GM12801 (cell line): Measurements from ENCODE around the gene CIAO1.

ENCODE experiments used
- TF ChIP-seq, protein P1 (sequence below): IDR thresholded peaks from one replicate; pipeline ENCODE4 v1.5.1; 2011; ENCODE audit warnings: control low read depth; ENCODE audit not compliant: insufficient read length; ENCODE audit errors: extremely low read depth

CIAO1 gene

DNA sequence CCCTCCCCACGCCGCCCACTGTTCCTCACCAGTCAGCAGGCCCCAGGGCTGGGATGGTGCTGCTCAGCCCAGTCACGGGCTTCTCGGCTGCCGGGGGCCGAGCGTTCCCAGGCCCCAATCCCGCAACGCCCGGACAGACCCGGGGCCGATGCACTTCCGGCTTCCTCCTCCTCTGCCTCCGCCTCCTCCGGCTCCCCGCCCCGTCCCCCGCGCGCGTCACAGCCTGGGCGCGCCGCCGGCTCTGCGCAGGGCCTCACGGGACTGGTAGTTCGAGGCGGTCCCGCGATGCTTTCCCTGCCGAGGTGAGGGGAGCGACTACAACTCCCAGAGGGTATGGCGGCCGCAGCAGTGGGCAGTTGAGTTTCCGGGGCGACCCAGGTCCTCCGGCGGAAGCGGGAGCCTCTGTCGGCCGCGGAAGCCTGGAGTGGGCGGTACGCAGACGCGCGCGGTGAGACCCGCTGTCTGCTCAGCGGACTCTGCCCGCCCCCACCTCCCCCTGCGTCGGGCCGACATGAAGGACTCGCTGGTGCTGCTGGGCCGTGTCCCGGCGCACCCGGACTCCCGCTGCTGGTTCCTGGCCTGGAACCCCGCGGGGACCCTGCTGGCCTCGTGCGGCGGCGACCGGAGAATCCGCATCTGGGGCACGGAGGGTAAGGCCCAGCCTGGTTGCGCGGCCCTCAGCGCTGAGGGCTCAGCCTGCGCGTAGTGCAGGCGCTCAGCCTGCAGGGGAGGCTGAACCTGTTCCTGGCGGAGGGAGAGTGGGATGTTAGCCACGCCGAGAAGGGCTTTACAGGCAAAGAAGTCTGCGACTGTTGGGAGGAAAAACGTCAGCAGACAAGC is at the start of gene CIAO1, which contains the start of gene TMEM127:
Gene CIAO1 (plus strand): TSS at position 386 of the 840 bp plus-strand sequence. CDS start 126 bp downstream, at position 512.
Gene TMEM127 (minus strand): TSS at position 158 of the 840 bp plus-strand sequence. CDS start 616 bp downstream, outside the sequence.
- TF ChIP-seq, protein P1, sequence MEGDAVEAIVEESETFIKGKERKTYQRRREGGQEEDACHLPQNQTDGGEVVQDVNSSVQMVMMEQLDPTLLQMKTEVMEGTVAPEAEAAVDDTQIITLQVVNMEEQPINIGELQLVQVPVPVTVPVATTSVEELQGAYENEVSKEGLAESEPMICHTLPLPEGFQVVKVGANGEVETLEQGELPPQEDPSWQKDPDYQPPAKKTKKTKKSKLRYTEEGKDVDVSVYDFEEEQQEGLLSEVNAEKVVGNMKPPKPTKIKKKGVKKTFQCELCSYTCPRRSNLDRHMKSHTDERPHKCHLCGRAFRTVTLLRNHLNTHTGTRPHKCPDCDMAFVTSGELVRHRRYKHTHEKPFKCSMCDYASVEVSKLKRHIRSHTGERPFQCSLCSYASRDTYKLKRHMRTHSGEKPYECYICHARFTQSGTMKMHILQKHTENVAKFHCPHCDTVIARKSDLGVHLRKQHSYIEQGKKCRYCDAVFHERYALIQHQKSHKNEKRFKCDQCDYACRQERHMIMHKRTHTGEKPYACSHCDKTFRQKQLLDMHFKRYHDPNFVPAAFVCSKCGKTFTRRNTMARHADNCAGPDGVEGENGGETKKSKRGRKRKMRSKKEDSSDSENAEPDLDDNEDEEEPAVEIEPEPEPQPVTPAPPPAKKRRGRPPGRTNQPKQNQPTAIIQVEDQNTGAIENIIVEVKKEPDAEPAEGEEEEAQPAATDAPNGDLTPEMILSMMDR = no peak

DNA sequence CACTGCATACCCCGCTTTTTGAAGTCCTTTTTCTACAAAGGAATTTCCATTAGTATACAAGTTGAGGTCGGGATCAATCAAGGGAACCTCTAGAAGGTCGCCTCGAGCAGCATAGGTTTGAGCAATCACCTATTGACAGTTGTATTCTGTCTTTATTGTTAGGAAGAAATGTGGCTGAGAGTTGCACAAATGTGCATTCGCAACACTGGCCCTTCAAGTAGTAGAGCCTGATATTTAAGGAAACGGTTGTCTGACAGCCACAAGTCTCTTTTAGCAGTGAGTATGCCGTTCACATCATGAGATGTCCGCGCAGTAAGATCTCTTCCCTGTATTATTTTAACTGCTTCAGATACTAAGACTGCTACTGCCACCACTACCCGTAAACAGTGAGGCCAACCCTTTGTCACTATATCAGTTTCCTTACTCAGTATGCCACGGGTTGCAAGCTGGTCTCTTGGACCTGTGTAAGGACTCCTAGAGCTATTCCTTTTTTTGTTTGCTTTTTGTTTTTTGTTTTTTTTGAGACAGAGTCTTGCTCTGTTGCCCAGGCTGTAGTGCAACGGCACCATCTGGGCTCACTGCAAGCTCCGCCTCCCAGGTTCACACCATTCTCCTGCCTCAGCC is 47.4 kb upstream of the CIAO1 start:
- TF ChIP-seq, protein P1 = no peak

DNA sequence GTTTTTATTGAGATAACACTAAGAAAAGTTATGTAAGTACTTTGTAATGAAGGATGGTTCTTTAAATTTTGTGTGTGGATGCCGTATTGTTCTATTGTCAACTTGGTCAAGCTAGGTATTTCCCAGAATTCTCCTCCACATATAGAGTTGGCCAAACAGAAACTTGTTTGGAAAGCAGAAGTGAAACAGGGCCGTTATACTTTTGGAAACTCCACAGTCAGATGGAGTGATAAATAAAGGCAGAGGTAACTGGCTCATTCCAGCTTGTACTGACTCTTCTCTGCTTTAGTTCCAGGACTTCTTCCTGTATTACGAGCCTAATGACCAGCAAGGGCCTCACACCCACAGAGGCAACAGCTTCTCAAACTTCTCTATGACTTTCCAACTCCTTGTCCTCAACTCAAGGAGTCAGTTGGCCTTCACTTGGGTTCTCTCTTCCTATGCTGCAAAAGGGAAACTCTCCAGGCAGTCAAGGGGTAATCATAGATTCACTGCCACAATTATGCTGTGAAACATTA is 41.0 kb upstream of the CIAO1 start:
- TF ChIP-seq, protein P1 = no peak

DNA sequence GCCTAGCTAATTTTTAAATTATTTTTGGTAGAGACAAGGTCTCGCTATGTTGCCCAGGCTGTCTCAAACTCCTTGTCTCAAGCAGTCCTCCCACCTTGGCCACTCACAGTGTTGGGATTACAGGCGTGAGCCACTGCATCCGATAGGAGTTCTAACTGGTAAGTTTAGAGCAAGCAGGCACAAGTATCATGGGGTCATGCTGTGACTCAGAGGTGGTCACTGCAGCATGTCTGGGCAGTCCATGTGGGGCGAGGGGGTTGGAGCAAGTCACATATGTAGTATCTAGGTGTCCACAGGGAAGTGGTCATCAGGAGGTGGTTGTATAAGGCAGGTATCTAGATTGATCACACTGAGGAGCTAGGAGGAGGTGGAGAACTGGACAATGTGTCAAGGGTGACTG is 34.7 kb upstream of the CIAO1 start:
- TF ChIP-seq, protein P1 = no peak

DNA sequence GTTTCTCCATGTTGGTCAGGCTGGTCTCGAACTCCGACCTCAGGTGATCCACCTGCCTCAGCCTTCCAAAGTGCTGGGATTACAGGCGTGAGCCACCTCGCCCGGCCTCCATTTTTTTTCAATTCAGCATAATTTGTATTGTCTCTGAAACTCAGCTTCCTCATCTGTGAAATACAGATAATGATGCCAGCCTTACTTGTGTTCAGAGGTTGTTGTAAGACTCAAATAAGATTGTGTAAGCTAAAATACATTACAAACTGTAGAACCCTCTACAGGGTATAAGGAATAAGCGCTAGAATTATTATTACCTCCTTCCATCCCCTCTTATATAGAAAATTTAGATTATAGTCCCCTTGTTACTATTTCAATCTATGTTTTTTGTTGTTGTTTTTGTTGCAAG is 32.6 kb upstream of the CIAO1 start:
- TF ChIP-seq, protein P1 = no peak

DNA sequence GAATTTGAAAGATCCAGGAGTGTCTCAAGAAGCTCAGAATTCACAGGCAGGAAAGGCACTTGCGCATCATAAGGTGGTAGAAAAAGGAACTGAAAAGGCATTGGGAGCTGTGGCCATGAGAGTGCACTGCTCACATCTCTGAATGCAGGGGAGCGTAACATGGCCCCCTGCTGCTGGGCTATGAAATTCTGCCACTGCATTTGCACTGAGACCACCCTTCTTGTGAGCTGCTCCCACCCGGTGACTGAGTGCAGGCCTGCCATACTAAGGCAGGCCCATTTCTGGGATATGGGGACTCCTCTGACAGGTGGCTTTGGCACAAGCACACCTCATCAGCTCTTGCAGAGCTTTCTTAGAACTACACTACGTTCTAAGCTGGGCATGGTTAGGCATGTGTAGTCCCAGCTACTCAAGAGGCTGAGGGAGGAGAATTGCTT is 32.1 kb upstream of the CIAO1 start:
- TF ChIP-seq, protein P1 = no peak

DNA sequence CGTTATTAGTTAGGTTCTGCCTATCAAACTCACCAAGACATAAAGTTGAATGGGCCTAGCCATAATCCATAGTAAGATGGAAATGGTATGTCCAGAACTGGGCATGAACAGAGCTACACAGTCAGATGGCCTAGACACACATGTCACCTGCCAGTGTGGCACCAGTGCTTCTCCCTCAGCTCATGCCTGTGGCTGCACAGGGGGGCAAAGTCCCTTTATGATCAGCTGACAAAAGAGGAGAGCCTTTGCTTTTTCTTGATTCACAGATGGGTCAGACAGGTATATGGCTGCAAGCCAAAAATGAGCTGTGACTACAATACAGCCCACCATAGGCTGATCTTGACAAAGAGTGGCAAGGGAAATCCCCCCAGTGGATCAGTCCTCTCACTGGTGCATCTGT is 29.1 kb upstream of the CIAO1 start:
- TF ChIP-seq, protein P1 = no peak
